Calu3 (cell line): ENCODE measurements around the gene MACROD2. TPM values are rescaled to one million over a fixed set of nuclear protein-coding genes. Genes with fewer than 3 reads are reported as not detected.

Experiments used
- BruUV-seq: library from RNA; stranded (reverse); fragments of 400-500 nt; replicated peaks from 2 replicates; lab custom pipeline; 2021; lab: Mats Ljungman, UMichigan
- CTCF ChIA-PET: fragments of 300-600 bp; sonication (Branson Sonifier 250); formaldehyde crosslinking; loops from one replicate; lab custom pipeline; 2022; ENCODE audit warnings: antibody characterized with exemption; lab: Charles Lee
- DNase-seq: peaks from one replicate; pipeline ENCODE4 v3.0.0; 2022
- H3K27ac Mint-ChIP-seq: one replicate; pipeline ENCODE4 v1.8.0; 2022; ENCODE audit warnings: mixed read lengths; ENCODE audit not compliant: unreplicated experiment
- H3K27me3 Mint-ChIP-seq: one replicate; pipeline ENCODE4 v1.8.0; 2022; ENCODE audit warnings: mixed read lengths; ENCODE audit not compliant: unreplicated experiment
- H3K36me3 Mint-ChIP-seq: one replicate; pipeline ENCODE4 v1.8.0; 2022; ENCODE audit warnings: mild to moderate bottlenecking, moderate library complexity, mixed read lengths; ENCODE audit not compliant: insufficient read depth, unreplicated experiment
- H3K4me1 Mint-ChIP-seq: one replicate; pipeline ENCODE4 v1.8.0; 2022; ENCODE audit warnings: mild to moderate bottlenecking, low read depth, mixed read lengths; ENCODE audit not compliant: unreplicated experiment
- H3K4me3 Mint-ChIP-seq: one replicate; pipeline ENCODE4 v1.8.0; 2022; ENCODE audit warnings: mild to moderate bottlenecking, low read depth, moderate library complexity, mixed read lengths; ENCODE audit not compliant: unreplicated experiment
- H3K9me3 Mint-ChIP-seq: one replicate; pipeline ENCODE4 v1.8.0; 2022; ENCODE audit warnings: low read depth, mixed read lengths; ENCODE audit not compliant: unreplicated experiment
- intact Hi-C: fragments of 100-400 bp; cut with micrococcal nuclease; formaldehyde crosslinking; loops from one replicate; pipeline ENCODE4 v1.10.0; 2022; ENCODE audit not compliant: unreplicated experiment
- total RNA-seq: library from RNA; stranded (reverse); gene quantifications from 2 replicates; pipeline ENCODE4 v1.2.3, GENCODE V29; 2022
- TF ChIP-seq, protein P1 (sequence below): fragments of 200-600 bp; IDR thresholded peaks from one replicate; pipeline ENCODE4 v1.8.0; 2022; ENCODE audit warnings: antibody characterized with exemption; ENCODE audit not compliant: unreplicated experiment

Gene MACROD2
- total RNA-seq, 1 experiment from 2014 or later = 29.4 TPM

DNA sequence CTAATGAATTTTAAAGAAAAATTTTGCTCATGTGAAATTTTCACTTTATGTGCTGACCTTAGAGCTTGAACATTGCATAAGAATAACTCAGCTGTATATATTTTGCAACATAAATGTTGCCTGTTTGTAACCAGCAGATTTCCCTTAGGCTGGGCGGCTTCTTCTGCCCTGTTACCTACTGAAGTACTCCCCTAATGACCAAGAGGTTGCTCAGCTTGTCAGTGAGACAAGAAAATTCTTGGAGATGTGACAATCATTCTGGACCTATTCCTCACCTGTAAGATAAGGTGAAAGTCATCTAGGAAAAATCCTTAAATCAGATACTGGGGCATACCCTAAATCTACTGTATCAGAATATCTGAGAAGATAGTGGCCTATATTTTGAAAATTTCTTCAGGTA lies 1516.2 kb downstream of the MACROD2 start:
- Mint-ChIP-seq H3K4me1 (no peaks in the 10 kb centered on the region), H3K27ac (no peak overlapping the region), H3K4me3 (no peak overlapping the region), H3K36me3 (no peaks in the 10 kb centered on the region), H3K9me3 (no peaks in the 10 kb centered on the region), H3K27me3 (no peaks in the 10 kb centered on the region)
- intact Hi-C loops = no loop called here
- DNase-seq = no peak
- CTCF ChIA-PET = interaction anchor here (0.6 kb wide), 1 partner anchor 151 kb away, joined by 3 read pairs; no protein-coding TSS in a partner anchor
- no TSS peak for BruUV-seq
- TF ChIP-seq, protein P1, sequence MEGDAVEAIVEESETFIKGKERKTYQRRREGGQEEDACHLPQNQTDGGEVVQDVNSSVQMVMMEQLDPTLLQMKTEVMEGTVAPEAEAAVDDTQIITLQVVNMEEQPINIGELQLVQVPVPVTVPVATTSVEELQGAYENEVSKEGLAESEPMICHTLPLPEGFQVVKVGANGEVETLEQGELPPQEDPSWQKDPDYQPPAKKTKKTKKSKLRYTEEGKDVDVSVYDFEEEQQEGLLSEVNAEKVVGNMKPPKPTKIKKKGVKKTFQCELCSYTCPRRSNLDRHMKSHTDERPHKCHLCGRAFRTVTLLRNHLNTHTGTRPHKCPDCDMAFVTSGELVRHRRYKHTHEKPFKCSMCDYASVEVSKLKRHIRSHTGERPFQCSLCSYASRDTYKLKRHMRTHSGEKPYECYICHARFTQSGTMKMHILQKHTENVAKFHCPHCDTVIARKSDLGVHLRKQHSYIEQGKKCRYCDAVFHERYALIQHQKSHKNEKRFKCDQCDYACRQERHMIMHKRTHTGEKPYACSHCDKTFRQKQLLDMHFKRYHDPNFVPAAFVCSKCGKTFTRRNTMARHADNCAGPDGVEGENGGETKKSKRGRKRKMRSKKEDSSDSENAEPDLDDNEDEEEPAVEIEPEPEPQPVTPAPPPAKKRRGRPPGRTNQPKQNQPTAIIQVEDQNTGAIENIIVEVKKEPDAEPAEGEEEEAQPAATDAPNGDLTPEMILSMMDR = no peak

DNA sequence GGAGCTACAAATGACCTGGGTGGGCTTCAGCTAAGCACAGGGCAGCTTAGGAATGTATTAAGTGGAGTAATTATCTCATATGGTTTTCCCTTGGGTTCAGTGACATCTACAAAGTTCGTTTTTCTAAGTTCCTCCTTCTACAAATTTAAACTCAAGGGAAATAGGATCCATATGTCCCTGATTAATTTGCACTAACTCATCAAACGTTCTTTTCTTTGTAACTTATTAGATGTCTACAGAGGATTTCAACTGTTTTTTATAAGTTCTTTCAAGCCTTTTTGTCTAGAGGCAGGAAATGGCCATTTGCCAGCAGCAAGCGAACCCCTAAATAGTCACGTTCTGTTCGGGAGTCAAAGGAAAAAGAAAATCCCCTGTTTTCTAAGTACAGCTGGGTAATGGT lies 1517.6 kb downstream of the MACROD2 start:
- CTCF ChIA-PET = no interaction called here
- Mint-ChIP-seq H3K4me1 (no peaks in the 10 kb centered on the region), H3K27me3 (no peaks in the 10 kb centered on the region), H3K36me3 (no peaks in the 10 kb centered on the region), H3K4me3 (no peak overlapping the region), H3K27ac (no peak overlapping the region), H3K9me3 (no peaks in the 10 kb centered on the region)
- DNase-seq = no peak
- no TSS peak for BruUV-seq
- TF ChIP-seq, protein P1 = no peak
- intact Hi-C loops = no loop called here

DNA sequence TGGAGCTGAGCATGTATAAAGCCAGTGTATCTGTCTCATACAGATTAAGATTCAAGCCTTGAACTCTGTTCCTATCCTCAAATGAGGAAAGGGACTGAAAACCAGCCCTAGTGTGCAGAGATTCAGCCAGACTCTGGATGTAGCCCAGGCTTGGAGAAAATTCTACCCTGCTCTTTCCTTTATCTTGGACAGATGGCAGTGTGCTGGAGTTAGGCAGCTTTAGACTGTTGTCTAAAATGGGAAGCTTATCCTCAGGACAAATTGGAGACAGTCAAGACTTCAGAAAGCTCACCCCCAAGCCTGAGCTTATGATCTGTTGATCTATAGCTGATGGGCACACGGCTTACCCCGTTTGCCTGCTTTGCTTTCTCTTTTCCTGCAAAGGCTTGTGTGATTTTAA lies 1520.4 kb downstream of the MACROD2 start:
- H3K36me3 Mint-ChIP-seq = no peaks in the 10 kb centered on the region
- no peaks in the 10 kb centered on the region for H3K27me3 Mint-ChIP-seq
- intact Hi-C loops = no loop called here
- no TSS peak for BruUV-seq
- TF ChIP-seq, protein P1 = no peak
- no peak overlapping the region for H3K27ac Mint-ChIP-seq
- DNase-seq = no peak
- no peaks in the 10 kb centered on the region for H3K9me3 Mint-ChIP-seq
- CTCF ChIA-PET = no interaction called here
- H3K4me1 Mint-ChIP-seq = no peaks in the 10 kb centered on the region
- H3K4me3 Mint-ChIP-seq = no peak overlapping the region

DNA sequence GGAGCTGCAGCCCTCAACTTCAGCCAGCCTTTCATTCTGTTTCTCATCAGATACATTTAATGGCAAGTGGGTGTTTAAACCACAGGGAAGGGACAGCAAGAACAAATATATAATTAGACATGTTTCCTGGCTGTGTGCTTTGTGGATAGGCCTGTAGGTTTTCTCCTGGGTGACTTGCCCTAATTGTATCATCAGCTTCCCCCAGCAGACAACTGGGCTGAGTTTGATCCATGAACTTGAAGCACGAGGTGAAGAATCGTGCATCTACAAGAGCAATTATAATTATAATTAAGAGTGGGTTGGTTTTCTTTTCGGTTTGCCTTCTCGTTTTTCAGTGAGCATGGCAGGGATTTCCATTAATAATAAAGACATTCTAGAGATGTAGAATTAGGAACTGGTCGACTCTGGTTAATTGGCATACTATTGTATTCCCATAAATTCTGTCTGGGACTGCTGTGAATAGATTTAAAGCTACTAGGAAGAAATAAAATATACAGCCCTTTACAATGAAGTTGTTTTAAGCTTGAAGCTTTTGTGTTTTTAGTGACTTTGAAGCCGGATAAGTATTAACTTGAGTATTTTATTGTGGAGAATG lies 1525.7 kb downstream of the MACROD2 start:
- Mint-ChIP-seq H3K9me3 (no peaks in the 10 kb centered on the region), H3K27ac (no peak overlapping the region), H3K27me3 (peaks cover 4% of the 10 kb centered on the region), H3K4me1 (no peaks in the 10 kb centered on the region), H3K36me3 (no peaks in the 10 kb centered on the region), H3K4me3 (no peak overlapping the region)
- intact Hi-C loops = no loop called here
- BruUV-seq = no TSS peak
- TF ChIP-seq, protein P1 = no peak
- CTCF ChIA-PET = no interaction called here
- DNase-seq = no peak
